CD4-positive, alpha-beta T cell treated with Interleukin-4 for 1 hour (primary cell): ENCODE measurements around the gene DTNA.
"Not testable (repeated sequence)": the region's sequence is repeated elsewhere in the genome, so short reads cannot be mapped to it uniquely, and the experiment has no call there.

Experiments
- DNase-seq, 2 donors: peaks; one replicate each; pipeline ENCODE4 v3.0.0-alpha.2; 2020 to 2022

The DTNA gene

DNA sequence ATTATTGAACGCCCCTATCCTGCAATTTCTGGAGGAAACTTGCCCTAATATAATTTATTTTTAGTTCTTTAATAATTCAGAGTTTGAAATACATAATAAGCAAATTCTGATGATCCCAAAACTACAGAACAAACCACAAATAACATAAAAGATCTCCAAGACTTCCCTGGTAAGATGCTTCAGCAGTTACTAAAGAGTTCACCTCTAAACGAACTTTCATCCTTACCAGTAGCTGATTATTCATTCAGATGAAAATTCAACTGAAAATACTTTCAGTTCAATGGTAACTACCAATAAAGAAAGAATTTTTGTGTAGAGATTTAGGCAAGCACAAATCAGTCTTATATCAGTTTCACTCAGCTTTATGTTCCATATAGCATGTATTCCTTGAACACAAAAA lies 201.0 kb downstream of the DTNA start:
- DNase-seq: no peak

DNA sequence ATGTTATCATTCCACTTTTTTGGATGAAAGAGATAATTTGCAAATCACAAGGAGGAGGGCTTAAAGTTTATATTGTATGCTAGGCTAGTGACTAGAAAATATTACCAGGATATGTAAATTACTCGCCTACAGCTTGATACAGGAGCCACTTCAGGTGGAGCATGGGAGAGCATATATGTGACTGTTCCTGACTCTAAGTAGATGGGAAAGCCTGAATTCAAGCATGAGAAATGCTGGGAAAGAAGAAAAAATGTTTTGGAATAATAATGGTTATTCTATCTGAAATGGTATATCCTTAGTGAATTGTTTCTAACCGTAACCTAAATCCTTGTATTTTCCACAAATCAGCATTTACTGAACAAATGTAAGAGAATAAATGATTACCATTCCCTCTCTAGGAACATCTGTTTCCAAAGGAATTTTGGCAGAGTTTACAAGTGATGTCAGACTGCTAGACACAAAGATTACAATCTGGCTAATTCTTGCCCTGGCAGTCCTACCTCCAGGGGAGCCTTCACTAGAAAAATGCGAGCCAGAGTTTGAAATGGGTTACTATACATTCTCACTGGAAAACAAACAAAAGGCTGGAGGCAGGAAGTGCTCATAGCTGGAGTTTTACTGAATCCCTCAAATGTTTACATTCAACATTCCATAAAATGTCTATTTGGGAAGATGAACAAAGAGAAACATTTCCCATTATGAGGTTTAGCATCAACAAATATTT lies 201.7 kb downstream of the DTNA start:
- DNase-seq: no peak

DNA sequence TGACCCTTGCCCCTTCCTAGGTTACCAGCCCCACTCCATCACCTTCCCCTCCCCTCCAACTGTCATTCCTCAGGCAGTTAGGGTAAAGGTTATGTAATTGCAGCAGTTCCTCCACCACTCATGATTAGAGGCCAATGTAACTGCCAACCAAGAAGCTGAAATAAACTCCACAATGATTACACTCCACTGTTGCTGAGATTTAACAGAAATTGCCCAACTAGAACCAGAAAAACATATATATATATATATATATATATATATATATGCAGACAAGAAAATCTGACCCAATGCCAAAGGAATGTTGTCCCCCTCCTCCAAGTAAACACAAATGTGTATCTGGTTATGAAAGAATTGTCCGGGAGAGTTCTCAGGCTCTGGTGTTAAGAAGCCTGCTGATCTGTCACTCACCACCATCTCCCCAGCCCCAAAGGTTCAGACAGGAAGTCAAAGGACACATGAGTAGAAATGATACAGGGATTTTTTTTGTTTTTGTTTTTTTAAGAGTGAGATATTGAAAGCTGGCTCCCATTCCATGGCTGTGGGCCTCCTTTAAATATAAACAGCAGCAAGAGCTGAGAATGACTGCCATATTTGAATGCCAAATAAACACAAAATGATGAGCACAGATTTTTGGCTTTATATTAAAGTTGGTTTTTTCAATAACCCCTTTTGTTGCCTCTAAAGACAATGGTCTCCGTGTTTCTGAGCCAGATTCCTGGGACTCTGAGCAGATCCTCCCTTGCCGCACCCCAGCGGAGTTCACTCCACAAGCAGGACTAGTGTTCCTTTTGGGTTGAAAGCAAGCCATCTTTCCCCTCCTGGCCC lies 204.0 kb downstream of the DTNA start:
- DNase-seq: no peak

DNA sequence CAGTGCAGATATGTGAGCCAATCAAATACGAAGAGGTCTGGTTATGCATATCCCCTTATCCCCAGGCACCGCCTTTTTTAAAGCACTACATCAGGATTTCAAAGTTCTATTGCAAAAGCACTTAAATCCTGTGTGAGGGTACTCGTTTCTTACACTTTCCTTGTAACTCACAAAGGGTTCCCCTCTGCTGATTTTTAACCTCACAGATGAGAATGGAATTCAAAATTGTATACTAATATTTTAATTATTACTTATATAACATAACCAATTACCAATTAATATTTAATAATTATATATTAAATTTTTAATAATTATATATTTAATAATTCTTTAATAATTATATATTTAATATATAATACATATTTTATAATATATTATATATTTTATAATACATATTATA lies 204.9 kb downstream of the DTNA start:
- no peak for DNase-seq

DNA sequence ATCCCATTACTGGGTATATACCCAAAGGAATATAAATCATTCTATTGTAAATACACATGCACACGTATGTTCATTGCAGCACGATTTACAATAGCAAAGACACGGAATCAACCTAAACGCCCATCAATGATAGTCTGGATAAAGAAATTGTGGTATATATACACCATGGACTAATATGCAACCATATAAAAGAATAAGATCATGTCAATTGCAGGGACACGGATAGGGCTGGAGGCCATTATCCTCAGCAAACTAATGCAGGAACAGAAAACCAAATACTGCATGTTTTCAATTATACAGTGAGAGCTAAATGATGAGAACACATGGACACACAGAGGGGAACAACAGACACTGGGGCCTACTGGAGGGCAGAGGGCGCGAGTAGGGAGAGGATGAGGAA lies 206.4 kb downstream of the DTNA start:
- not testable (repeated sequence) for DNase-seq

DNA sequence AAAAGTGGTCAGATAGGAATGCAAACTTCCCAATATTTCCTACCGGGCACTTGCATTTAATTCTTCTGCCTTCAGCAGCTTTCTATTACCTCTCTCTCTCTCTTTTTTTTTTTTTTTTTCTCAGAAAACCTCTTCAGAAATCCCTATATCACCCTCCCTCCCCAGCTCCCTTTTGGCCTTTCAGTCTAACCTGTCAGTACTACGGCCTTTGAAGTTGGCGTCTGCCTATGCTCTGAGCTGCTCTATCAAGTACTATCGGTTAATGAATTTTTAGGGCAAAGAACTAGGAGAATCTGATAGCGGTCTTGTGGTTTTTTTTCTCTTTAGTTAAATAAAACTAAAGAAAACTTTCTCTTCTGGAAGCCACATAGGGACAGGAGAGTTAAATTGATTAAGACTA lies 208.8 kb downstream of the DTNA start:
- no peak for DNase-seq

DNA sequence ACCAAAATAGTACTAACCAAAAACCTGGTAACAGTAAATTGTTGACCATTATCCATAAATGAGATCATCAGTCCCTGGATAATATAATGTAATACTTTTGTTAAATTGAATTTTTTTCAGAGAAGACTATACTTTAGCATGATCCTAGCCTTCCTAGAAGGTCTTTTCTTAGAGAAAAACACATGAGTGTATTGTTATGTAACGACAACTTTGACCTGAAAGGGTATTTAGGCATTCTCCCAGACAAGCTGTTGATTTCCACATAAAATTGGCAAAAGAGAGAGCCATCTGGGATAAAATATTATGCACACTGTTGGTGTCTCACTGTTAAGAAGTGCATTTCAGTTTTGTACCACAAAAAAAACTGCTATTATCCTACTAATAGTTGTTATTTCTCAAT lies 211.1 kb downstream of the DTNA start:
- no peak for DNase-seq

DNA sequence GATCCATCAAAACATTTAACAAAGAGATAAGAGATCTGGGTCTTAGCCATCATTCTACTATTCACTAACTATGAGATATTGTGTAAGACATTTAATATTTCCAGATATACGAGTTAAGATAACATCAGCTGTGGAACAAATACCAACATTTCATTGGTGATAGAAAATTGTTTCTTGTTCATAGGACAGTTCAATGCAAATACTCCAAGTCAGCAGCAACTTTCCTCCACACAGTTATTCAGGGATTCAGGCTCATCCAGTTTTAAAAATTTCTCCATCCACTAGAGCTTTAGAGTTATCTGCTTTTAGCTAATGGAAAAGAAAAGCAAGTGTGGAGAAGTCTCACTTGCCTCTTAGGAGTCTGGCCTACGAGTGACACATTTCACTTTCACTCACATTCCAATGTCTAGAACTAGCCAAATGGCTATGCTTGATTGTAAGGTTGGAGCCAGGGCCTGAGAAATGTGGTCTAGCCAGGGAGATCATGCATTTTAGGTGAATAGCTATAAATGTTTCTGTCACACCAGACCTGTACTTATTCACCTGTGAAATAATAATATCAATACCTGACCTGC lies 211.8 kb downstream of the DTNA start:
- DNase-seq: no peak

DNA sequence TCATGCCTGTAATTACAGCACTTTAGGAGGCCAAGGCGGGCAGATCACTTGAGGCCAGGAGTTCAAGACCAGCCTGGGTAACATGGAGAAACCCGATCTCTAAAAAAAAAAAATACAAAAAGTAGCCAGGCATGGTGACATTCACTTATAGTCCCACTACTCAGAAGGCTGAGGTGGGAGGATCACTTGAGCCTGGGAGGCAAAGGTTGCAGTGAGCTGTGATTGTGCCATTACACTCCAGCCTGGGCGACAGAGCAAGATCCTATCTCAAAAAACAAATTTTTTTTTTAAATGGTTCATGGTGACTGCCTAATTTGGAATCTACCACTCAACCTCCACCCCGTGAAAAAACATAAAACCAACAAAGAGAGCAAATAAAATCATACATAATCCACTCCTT lies 212.5 kb downstream of the DTNA start:
- not testable (repeated sequence) for DNase-seq

DNA sequence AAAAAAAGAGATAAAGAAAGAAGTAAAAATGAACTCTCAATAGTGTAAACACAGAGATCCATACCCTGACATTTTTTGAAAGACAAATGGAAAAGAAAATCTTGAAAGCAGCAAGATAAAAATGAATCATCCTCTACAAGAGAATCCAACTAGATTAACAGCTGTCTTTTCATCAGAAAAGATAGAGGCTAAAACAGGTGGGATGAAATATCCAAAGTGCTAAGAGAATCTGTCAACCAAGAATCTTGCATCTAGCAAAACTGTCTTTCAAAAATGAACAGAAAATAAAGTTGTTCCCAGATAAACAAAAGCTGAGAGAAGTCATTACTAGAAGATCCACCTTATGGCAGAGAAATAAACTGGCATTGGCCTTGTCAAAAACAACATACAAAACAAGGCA lies 213.8 kb downstream of the DTNA start:
- DNase-seq: no peak

DNA sequence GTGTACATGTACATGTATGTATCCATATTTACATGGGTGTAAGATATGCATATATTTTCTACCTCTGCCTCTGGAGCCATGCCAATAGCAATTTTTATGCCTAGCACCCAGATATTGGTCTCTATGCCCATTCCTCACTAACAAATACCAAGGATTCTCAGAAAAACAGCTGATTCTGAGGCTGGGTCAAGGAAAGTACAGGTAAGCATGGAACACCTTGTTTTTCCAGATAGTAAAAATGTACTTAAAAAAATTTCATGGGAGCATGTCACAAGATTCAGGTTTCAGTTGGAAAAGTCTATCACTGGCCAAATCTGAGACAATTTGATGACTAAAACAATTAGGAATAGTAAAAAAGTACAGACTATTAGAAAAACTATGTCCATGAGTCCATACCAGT lies 216.6 kb downstream of the DTNA start:
- DNase-seq: no peak

DNA sequence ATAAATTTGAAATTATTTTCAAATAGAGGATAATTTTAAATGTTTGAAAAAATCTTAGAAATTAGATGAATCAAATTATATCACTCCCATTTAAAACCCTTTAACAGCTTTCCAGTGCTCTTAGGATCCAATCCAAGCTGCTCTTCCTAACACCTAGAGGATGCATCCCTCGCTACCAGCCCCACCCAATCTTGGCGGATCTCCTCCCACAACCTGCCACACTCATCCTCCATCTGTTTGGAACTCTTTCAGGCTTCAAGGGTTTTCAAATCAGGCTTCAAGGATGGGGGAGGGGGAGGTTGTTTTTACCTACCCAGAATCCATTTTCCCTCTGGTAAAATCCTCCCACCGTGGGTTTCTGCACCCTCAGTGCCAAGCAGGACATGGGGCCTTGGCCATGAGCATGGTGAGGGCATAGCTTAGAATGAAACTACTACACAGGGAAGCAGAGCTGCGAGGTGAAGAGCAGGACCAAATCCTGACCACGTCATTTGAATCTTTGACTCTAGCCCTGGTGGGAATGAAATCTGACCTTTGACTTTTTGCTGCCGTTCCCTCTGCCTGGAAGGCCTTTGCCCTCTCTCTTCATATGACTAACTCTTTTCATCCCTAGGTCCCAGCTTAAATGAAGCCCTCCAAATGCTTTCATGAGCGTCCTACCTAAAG lies 218.1 kb downstream of the DTNA start:
- no peak for DNase-seq

DNA sequence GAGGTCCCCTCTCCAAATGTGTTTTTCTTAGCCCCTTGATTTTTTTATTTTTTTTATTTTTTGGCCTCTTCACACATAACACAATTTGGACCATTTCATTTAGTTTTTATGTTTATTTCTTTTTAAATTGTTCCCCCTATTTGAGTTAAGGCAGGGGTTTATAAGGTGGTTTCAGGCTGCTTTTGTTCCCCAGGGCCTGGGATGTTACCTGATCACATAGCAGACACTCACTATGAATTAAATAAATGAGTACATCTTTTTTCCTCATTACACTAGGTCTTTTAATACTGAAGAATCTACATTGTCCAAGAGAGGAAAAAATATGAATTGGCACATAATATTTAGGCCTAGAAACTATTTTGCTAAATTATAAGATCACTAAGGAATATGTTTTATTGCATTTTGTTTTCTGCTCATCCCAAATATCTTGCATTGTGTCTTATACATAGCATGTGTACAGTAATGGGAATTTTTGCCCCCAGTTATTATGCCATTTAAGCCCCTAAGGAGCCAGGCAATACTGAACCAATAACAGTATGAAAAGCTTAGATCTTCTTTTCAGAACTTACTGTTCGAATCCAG lies 218.7 kb downstream of the DTNA start:
- no peak for DNase-seq

DNA sequence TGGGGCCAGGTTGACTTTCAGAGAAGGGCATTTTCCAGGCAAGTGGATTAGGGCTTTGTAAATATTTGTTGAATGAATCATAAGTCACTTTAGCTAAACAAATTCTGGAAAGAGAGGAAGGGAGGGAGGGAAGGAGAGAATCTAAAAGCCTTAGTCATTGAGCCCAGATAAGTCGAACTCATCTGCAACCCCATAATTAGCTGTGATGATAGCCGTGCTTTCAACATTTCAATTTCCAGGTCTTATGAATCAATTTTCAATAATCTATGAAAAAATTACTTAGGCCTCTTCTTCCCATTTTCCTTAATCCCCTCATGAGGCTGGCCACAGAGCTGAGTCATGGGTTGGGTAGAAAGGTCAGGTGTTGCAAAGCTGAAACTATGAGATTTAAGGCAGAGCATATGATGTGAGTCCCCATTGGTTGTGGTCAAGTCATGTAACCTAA lies 219.3 kb downstream of the DTNA start:
- no peak for DNase-seq

DNA sequence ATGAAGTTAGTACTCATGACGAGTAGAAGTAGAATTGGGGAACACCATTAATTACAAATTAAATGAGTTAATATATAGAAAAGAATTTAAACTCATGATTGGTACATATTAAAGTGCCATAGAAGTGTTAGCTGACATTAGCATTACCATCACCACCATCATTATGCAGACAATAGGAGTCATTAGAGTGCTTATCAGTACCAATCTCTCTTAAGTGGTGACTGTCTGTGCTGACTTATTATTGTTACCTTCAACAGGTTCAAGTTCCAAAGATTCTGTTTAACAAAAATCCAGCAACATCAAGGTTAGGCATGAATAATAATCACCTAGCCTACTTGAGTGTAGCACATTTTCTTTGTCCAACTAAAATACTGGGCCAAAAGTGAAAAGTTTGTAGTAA lies 222.3 kb downstream of the DTNA start:
- DNase-seq: no peak

DNA sequence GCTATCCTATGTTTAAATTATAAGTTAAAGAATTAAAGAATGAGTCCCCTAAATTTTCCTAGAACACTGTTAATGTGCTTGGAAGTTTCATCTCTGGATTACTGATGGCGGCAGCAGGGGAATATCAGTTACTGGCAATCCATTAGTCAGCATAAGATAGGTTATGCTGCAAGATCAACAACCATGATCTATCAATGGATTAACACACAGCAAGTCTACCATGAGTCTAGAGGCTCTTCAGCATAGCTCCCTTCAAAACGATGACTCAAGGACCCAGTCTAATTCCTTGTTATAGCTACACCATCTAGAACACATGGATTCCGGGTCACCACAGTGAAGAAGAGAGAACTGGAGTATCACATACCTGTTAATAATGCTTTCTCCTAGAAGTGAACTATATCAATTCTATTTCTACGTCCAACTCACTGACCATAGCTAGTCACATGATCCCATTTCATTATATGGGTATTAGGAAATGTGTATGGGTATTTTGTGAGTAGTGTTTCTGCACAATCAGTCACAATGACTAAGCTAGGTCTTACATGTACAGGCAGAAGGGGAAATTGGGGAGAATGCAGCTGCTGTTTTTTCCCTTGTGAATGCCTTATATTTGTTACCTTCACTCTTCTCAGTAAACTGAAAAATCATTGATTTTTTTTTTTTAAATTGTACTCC lies 222.8 kb downstream of the DTNA start:
- DNase-seq: no peak

DNA sequence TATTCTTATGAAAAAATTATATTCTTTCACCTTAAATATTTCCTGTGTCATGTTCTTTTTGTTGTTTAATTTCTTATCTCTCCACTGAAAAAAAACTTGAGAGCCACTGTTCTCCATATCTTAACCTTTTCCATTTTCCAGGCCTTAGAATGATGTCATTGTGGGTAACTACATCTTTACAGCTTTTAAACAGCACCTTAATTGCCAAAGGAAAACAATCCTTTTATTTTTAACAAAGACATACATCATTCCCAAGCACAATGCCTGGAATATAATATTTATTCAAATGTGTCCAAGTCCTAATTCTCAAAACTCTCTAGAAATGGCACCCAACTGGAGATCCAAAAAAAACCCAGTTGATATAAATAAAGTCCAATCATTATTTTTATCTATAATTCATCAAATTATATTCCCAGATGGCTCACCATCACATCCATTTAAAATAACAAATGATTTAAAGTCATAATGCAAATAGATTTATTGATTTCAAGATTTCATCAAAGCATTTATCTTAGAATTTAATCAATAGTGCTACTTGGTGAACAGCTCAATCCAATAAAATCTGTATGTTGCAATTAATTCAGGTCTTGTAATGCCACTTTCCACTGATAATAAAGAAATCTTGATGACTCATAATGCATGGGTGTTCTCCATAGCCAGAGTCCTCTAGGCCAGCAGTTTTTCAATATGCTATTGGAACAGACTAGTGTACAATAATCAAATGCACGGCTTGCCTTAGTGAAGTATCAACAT lies 224.0 kb downstream of the DTNA start:
- DNase-seq: no peak

DNA sequence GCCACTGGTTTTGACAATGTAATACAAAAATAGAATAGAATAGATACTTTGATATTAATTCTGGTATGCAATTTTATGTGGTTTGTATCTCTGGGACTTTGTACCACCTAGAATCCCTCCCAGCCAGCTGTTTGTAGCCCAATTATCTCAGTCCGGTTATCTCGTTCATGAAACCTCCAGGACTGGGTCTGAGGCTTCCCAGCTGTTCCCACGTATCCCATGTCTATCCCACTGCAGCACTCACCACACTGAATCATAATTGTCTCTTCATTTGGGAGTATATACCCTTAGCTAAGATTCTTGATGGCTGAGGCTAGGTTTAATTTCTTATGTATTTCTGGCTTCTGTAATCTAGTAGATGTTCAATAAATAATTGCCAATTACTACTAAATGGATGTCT lies 226.7 kb downstream of the DTNA start:
- DNase-seq: no peak

DNA sequence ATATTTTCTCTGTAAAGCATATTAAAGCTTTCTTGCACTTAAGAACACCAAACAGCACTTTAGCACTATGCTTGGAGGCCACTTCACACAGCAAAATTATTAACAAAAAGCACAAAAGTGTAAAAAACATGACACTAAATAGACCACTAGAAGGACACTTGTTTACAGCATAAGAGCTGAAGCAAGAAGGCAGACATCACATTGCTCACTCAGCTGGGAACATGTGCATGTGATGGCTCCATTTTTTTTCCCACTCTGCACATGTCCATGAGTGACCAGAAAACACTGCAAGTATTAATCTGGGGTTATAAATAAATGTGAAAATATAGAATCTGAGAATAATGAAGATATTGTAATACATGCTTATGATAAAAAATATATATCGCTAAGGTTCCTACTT lies 228.0 kb downstream of the DTNA start:
- no peak for DNase-seq
